ENCODE data around the gene ARF1.
A peak's percentile ranks its signal among the peaks of the same experiment; 100 is the strongest.

Gene ARF1

GRCh38 chr1:228088586-228089498 is 6.3 kb downstream of the ARF1 start:
- no peak for DNase-seq

- DNase-seq, result no peak
Measured at GRCh38 chr1:228089519-228090380, 7.2 kb downstream of the ARF1 start.

DNA sequence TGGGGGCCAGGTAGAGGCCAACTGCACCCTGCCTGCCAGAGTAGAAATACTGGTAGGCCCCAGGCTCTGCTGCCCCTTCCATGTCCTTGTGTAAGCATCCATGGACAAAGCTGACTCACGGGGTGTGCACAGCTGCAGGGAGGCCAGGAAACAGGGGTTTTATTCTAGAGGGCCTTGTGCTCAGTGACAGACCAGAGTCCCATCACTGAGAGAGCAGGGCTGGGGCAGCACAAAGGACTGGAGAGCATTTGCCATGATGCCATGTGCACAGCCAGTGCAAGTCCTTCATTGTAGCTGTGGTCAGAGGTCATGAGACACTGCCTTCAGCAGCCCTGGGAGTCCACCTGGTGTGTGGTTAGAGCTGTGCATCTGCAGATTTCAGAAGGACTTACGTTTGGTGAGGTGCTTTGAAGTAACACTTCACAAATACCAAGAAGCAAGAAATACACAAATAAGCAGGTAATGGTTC is 8.1 kb downstream of the ARF1 start:
- no peak for DNase-seq

DNA sequence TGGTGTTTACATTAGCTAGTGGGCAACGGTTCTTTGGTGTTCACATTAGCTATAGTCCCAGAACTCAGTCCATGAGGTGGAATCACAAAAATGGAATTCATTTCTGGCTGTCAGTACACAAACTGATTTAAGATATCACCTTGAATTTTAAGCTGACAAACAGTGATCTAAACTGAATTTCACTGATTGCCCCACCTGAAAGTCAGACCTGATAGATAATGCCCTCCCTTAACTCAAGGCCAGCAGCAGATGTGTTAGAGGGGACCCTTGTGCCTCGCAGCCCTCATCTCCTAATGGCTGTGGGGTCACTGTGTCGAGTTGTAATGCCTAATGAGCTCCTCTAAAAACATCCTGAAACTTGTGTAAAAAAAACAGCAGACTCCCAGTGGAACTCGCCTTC is 8.6 kb downstream of the ARF1 start:
- no peak for DNase-seq

DNA sequence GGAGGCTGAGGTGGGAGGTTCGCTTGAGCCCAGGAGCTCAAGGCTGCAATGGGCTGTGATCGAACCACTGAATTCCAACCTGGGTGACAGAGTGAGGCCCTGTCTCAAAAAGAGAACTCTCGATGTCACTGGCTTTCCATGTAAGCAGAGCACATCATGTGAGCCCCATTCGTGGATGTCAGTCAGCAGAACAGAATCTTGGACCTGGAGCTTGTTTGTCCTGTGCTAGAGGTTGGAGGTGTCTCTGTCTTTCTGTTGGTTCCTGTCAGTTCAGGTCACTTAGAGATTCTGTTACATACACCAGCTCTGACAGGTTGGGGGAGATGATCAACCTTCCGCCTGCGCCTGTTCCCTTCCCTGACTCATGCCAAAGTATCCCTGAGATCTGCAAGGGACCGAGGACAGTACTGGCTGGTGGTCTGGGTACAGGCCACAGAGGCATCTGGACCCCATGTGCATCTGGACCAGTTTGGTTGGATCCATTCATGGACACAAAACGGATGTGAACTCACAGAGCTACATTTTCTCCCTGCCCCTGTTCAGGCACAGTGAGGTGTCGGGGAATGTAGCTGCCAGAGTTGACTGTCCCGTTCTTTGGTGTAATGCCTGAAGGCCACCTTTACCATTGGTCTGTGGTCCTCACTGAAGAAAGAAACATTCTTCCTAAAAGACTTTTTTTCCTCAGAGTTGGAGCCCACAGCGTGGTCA is 10.0 kb downstream of the ARF1 start:
- no peak for DNase-seq

DNA sequence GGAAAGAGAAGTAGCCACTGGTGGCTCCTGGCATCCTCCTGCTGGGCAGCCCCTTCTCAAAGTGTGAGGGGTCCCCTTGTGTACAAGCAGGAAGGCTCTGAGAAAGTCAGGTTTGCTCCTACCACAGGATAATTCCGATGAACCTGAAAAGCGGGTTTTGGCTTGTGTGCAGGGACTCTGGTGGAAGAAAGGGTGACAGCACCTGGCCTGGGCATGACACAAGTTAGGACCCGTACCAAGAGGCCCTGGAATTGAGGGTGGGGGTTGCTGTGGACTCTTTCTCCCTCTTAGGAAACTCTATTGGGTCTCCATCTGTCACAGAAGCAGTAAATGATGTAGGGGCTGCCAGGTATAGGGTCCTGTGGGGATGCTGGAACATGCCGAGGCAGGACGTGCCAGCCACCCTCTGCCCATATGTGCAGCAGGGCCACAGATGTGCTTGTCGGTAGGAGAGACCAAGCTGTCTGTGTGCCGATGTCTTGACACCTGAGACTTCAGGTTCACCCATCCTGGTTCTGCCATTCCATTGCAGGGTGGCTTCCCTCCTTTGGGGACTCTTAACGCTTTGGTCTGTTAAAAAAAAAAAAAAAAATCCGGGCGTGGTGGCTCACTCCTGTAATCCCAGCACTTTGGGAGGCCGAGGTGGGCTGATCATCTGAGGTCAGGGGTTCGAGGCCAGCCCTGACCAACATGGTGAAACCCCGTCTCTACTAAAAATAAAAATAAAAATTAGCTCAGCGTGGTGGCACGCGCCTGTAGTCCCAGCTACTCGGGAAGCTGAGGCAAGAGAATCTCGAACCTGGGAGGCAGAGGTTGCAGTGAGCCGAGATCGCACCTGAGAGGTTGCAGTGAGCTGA is 10.8 kb downstream of the ARF1 start:
- DNase-seq, result no peak

- no peak for DNase-seq
Measured at GRCh38 chr1:228094432-228095016, 12.0 kb downstream of the ARF1 start.

DNA sequence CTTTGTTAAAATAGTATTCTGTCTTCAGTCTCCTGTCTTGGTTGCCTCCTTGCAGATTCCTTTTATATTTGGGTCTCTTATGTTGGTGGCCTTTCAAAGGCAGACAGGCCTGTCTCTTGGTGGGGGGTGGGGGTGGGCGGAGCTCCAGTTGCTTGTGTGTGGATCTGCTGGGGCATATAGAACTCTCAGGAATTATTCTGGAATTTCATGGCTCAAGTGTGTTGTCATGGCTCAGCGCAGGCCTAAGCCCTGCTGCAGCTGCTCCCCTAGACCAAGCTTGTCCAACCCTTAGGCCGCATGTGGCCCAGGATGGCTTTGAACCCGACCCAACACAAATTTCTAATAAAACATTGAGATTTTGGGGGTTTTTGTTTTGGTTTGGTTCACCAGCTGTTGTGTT is 12.7 kb downstream of the ARF1 start:
- no peak for DNase-seq

DNA sequence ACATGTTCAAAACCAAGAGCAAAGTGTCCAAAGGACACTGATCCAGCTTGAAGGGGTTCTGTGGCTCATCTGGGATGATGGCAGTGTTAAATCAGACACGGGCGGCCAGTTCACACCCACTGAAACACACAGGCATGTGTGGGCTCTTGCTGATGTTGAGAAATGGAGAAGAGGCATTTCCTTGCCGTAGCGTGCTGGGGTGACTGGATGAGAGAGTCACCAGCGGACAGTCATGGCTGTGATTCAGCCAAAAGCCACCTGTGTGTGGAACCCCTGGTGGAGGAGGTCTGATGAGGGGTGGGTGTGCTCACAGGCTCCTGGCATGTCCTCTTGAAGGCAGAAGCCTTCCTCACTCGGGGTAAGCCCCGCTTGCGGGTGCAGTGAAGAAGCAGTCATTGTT is 13.4 kb downstream of the ARF1 start:
- no peak for DNase-seq

DNA sequence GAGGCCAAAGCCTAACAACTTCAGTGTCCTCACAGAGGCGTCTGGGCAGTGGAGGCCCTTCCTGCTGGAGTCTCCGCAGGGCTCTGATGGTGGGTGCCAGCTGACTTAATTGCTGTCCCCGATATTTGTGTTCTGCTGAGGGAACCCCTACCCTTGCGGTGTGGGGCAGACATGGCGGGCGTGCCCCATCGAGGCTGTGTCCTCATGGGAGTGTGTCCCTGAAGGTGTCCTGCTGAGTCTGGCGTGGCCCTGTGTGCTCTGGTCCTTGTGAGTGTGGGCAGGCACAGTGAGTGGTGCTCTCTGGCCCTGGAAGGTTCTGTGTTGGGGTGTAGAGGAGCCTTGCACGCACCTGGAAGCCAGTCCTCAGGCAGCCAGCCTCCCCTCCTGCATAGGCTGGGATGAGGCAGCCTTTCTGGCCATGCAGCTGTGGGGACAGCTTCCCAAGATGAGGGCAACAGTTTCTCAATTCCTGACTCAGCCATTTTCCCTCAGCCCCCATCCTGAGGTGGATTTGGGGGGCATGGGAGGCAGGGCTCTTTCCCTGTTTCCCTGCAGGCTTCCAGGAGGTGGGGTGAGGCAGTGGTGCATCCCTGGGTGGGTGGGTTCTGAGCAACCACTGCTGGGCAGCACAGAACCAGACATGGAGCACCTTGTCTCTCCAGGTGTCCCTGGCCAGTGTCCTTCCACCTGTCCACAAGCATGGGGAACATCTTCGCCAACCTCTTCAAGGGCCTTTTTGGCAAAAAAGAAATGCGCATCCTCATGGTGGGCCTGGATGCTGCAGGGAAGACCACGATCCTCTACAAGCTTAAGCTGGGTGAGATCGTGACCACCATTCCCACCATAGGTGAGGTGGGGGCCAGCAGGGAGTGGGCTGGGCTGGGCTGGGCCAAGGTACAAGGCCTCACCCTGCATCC is 14.2 kb downstream of the ARF1 start:
- DNase-seq, result no peak

DNA sequence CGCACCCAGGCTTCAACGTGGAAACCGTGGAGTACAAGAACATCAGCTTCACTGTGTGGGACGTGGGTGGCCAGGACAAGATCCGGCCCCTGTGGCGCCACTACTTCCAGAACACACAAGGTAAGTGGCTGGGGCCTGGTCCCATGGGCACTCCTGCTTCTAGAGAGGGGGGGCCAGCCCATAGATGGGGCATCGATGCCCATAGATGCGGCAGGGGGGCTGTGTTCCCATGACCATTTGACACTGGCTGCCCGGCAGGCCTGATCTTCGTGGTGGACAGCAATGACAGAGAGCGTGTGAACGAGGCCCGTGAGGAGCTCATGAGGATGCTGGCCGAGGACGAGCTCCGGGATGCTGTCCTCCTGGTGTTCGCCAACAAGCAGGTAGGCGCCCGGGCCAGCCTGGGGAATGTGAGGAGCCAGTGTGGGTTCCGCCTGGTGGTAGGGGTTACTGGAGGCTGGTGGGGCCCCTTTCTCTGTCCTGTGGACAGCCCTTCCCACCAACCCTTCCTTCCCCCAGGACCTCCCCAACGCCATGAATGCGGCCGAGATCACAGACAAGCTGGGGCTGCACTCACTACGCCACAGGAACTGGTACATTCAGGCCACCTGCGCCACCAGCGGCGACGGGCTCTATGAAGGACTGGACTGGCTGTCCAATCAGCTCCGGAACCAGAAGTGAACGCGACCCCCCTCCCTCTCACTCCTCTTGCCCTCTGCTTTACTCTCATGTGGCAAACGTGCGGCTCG is 15.0 kb downstream of the ARF1 start:
- no peak for DNase-seq

GRCh38 chr1:228098323-228098931 is 15.9 kb downstream of the ARF1 start:
- no peak for DNase-seq

DNA sequence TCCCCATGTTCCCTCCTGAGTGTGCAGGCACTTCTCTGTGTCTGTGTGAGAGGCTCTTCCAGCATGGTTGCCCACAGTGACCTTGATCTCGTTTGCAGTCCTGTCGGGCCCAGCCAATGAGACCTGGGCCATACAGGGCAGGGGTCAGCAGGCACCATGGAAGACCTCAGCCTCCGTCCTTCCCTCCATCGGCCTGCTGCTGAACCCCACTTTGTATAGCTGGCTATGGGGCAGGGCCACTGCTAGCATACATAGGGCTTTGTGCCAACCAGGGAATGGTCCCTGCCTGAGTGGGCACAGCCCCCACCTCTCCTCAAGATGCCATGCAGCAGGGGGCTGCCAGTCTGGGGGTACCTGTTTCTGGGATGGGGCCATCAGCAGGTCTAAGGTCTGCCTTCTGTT is 16.8 kb downstream of the ARF1 start:
- DNase-seq, result no peak

DNA sequence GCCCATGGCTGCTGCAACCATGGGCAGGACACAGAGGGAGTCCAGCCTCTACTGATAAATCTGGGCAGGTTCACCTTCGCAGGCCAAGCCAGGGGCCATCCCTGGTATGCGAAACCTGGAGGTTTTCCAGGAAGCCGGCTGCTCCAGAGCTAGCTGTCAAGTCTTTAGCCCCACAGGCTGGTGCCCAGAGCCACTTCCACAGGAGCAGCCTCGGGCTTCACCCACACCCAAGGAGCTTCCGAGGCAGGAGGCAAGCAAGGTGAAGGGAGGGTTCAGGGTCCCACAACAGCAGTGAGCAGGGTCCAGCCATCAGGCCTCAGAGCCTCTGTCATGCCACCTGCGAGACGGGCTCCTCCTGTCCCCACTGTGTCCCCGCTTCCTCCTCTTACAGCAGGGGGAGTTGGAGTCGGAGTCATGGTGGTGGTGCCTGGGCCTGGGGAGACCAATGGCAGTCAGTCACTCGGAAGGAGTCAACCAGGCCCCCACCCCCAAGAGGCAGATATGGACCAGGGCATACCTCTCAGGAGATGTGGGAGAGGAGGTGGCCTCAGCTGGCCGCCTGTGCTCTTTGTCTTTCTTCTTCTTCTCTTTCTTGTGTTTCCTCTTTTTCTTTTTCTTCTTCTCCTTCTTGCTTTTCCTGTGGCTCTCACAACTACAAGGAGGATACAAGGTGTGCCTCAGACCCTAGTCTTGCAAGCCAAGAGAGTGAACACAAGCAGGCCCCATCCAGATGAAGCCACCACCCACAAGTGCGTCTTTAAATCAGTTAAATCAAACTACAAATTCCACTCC is 18.5 kb downstream of the ARF1 start:
- DNase-seq, result no peak

DNA sequence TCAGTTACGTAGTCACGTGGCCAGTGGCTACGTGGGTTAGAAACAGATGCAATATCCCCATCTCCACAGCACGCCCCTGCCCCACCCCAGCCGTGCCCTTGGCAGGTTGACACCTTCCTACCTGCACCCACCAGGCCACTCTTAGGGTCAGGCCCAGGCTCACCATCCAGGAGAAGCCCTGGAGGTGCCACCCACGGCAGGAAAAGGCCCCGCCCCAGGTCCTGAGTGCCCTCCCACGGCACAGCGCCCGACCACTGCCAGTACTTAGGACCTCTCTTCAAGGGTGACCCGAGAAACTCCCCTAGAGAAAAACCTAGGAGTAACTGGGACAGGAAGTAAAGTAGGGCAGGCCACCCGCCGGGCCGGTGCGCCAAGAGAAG is 19.1 kb downstream of the ARF1 start:
- DNase-seq, result no peak

GRCh38 chr1:228101994-228102790 is 19.7 kb downstream of the ARF1 start:
- peak; percentile 54 for DNase-seq

DNA sequence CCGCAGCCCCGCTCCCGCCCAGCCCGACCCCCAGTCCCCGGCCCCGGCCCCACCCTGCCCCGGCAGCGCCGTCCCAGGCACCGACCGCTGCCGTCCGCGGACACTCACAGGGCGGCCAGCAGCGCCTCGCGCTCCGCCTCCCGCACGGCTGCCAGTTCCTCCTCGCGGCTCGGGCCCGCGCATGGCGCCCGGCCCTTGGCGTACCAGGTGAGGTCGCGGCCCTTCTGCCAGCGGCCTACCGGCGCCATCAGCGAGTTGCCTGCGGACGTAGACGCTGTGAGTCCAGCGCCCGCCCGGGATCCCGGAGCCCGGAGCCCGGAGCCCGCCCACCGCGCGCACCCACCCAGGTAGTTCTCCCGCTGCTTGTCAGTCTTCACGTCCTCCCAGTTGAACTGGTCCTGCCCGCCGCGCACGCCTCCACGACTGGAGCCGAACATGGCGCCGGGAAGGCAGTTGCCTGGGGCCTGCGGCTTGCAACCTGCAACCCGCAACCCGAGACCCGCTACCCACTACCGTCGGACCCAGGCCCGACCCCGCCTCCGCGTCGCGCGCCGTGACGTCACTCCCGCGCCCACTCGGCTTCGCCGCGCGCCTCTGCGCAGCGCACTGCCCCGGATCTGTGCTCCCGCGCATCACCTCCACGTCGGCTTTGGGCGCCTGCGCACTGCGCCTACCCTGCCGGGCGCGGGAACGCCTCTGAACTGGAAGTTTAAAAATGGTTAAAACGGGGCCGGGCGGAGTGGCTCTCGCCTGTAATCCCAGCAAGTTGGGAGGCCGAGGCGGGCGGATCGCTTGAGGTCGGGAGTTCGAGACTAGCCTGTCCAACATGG is 20.5 kb downstream of the ARF1 start, which contains the start of gene C1orf35:
Gene C1orf35 (minus strand): TSS at position 535 of the 830 bp plus-strand sequence. CDS start 98 bp downstream, at position 437.
- peak; percentile 91 for DNase-seq
